Measurements from ENCODE around the gene PLCB4. TPM values are rescaled to one million over a fixed set of nuclear protein-coding genes. Genes with fewer than 3 reads are reported as not detected.

The PLCB4 gene
- polyA plus RNA-seq, 3 donors = 12.7 to 18.2 (median 14.8) TPM

- DNase-seq (ENCODE audit: extremely low read depth in 1 of 11, low read depth in 9 of 11, low spot score in 4 of 11) = no peak
Observed at GRCh38 chr20:9200620-9201019, 131.7 kb downstream of the PLCB4 start.

DNA sequence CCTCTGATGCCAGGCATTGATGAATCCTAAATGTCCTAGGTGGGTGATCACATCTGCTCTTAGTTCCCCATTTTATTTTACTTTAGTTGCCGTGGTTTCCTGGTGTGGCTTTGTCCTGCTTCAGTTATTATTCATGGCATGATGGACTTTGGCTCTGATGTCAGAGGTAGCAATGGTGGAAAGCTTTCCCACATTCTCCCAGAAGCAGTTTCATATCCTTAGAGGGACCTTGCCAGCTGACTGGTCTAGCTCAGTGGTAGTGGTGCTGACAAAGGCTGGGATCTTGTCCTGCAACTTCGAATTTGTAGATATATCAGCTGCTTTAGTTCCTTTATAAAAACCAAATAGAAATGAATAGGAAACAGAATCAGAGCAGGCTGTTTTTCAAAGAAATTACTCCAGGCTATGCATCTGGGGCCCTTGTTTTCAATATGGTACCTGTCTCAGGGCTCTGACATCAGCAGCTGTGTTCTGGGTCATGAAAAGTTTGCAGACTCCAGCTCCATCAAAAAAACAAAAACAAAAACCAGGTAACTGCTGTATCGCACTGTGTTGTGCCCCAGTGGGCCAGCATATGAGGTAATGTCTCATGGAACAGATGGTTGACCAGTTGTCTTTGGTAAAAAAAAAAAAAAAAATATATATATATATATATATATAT lies 133.7 kb downstream of the PLCB4 start:
- DNase-seq (ENCODE audit: extremely low read depth in 1 of 11, low read depth in 9 of 11, low spot score in 4 of 11) = no peak

- no peak for DNase-seq (ENCODE audit: extremely low read depth in 1 of 11, low read depth in 9 of 11, low spot score in 4 of 11)
Observed at GRCh38 chr20:9203081-9203447, 134.2 kb downstream of the PLCB4 start.

DNA sequence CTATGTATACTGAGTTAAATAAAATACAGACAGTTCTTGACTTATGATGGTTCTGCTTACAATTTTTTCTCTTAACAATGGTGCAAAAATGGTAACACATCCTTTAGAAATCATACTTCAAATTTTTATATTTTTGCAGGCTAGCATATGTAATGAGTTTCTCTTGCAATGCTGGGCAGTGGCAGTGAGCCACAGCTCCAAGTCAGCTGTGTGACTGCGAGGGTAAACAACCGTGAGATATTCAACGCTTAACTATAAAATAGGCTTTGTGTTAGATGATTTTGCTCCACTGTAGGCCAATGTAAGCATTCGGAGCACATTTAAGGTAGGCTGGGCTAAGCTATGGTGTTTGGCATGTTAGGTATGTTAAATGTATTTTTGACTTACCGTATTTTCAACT lies 136.1 kb downstream of the PLCB4 start:
- DNase-seq (ENCODE audit: extremely low read depth in 1 of 11, low read depth in 9 of 11, low spot score in 4 of 11) = no peak

DNA sequence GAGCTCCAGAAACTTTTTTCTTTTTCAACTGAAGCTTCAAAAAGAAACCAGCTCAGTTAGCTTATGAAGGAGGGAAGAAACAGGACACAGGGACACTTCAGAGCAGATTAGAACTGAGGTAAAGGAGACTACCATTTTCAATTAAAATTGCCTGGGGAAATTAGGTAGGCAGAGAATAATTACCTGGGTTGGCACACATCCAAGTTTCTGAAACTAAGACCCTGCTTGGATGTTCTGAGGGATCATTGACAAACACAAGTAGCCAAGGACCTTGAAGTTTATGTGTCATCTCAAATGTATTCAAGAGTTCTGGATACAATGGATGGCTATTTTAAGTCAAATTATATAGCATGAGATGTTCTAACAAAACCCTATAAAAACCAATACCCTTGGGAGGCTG lies 137.6 kb downstream of the PLCB4 start:
- DNase-seq (ENCODE audit: extremely low read depth in 1 of 11, low read depth in 9 of 11, low spot score in 4 of 11) = no peak

DNA sequence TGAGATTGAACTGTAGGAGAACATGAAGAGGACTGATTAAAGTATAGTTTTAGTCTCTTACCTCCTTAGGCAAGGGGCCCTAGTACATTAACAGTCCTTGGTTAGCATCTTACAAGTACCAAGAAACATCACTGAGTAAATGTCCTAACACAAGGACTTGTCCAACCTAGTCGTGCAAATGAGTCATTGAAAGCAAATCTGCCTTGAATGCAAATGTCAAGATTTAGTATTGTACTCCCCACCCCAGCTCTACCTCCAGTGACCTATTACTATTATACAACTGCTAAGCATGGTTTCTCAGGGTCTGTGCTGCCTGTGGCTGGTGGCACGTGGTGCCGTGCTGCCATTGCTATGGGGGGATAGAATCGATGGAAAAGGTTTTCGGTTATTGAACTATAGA lies 138.4 kb downstream of the PLCB4 start:
- no peak for DNase-seq (ENCODE audit: extremely low read depth in 1 of 11, low read depth in 9 of 11, low spot score in 4 of 11)

DNA sequence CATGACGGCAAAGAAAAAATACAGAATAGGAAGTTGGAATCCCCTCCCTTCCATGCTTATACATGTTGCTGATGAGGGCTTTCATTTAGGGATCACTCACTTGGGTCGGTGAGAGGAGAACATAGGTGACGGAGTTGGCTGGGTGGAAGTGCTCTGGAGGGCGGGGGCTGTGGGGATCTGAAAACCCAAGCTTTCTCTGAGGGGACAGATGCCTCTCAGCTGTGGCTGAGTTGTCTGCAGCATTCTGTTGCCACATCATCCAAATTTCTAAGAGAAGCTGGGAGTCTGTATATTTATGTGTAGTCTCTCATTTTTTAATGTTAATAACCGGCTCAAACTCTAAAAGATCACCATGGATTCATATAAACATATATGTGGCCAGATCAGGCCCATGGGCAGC lies 141.5 kb downstream of the PLCB4 start:
- DNase-seq (ENCODE audit: extremely low read depth in 1 of 11, low read depth in 9 of 11, low spot score in 4 of 11) = no peak

- DNase-seq (ENCODE audit: extremely low read depth in 1 of 11, low read depth in 9 of 11, low spot score in 4 of 11) = no peak
Observed at GRCh38 chr20:9211016-9211760, 142.3 kb downstream of the PLCB4 start.

DNA sequence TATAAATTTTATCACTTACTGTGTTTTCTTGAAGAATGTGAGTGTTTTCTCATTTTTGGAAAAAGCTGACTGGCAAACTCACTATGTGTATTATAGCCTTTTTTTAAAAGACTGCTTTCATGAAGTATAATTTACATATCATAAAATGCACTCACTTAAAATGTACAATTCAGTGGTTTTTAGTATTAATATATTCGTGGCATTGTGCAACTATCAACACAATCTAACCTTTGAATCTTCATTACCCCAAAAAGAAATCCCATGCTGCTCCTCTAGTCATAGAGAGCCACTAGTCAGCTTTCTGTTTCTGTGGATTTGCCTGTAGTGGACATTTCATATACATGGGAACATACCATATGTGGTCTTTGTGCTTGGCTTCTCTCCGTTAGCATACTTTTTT lies 143.8 kb downstream of the PLCB4 start:
- DNase-seq (ENCODE audit: extremely low read depth in 1 of 11, low read depth in 9 of 11, low spot score in 4 of 11) = no peak

DNA sequence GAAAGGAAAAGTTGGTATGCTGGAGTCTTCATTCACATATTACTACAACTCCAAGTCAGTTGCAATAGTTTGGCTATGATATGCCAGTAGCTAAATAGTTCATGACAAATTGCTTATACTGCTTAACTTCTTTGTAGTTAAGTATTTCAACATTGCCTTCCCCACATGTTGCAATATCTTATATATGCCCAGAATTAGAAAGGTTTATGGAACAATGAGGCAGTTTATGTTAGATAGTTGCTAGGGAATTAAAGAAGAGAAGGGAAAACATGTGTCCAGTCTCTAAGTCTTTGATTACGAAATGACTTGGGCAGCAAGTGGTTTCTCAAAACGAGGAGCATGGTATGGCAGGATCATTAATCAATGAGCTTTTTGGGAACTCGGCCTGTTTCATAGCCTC lies 145.8 kb downstream of the PLCB4 start:
- no peak for DNase-seq (ENCODE audit: extremely low read depth in 1 of 11, low read depth in 9 of 11, low spot score in 4 of 11)

- DNase-seq (ENCODE audit: extremely low read depth in 1 of 11, low read depth in 9 of 11, low spot score in 4 of 11) = no peak
Observed at GRCh38 chr20:9215539-9215938, 146.7 kb downstream of the PLCB4 start.

GRCh38 chr20:9218531-9218961 lies 149.7 kb downstream of the PLCB4 start:
- peak in 1 of 11 donors; percentile 2 for DNase-seq (ENCODE audit: extremely low read depth in 1 of 11, low read depth in 9 of 11, low spot score in 4 of 11)

DNA sequence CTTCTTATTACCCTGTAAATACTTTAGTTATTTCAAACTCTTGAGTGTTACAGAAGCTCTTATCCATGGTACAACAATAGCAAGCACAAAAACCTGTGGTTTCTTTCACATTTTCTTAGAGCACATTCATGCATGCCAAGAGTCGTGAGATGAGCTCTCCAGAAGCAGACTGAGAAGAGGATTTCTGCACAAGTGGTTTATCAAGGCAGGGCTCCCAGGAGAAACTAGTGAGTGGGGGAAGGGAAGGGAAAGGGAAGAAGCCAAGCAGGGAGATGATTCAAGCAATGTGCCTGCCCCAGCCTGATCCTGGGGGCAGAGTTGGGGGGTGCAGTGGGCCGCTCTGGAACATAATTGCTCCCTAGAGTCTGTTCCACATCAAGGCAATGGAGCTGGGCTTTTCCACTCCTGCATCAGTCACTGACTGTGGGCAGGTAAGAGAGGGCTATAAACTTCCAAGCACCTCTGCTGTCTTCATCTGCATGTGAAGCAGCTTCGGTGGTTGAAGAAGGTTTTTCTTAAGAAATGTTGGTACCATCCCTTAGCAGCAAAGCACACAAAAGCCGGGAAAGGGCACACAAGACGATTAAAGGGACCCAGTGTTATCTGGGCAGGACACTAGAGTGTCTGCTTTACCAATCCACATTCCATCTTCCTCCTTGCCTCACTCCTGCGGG lies 152.1 kb downstream of the PLCB4 start:
- DNase-seq (ENCODE audit: extremely low read depth in 1 of 11, low read depth in 9 of 11, low spot score in 4 of 11) = no peak

- no peak for DNase-seq (ENCODE audit: extremely low read depth in 1 of 11, low read depth in 9 of 11, low spot score in 4 of 11)
Observed at GRCh38 chr20:9223296-9223695, 154.4 kb downstream of the PLCB4 start.

DNA sequence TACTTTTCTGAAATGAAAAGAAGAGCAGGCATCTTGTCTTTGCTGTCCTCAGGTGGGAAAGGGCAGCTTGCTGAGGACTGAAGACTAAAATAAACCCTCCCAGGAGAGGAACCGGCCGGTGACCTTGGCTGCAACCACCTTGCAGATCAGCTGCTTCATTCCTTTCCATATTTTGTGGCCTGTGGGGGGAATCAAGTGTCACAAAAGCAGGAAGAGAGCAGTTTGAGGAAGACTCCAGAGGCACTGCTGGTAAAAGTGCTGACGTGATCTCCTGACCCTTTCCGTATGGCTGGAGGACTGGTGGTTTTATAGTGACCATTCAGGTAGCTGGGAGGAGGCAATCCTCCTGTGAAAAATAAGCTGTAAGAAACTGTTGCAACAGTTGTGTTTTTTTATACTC lies 157.0 kb downstream of the PLCB4 start:
- no peak for DNase-seq (ENCODE audit: extremely low read depth in 1 of 11, low read depth in 9 of 11, low spot score in 4 of 11)

DNA sequence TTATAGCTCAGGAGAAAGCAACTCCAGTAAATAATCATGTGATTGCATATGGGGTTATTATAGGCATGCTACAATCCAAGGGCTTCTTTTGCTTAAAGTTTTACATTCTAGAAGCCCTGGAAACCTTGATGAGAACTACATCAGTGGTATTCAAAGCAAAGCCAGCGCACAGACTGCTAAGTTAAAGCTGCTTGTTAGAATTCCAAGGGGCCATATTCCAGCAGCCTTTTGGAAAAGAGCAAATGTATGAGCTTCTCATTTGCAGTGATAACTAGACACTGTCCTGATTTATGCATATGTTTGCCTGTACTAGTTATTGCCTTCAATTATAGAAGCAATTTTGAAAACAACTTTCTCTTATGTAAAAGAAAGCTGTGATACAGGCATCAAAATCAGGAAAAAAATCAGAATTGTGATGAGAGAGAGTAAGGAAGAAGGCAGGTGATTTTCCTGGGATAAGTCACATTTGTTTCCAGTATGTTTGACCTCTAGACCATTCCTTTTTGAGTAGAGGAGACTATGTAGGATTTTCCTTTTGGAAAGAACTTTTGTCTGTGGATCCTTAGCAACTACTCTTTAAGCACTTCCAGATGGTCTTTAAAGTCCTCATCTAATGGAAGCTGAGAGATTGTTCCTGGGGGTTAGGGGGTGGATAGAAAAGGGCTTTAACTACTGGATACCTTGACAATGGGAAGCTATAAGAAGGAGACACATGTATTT lies 159.2 kb downstream of the PLCB4 start:
- no peak for DNase-seq (ENCODE audit: extremely low read depth in 1 of 11, low read depth in 9 of 11, low spot score in 4 of 11)

DNA sequence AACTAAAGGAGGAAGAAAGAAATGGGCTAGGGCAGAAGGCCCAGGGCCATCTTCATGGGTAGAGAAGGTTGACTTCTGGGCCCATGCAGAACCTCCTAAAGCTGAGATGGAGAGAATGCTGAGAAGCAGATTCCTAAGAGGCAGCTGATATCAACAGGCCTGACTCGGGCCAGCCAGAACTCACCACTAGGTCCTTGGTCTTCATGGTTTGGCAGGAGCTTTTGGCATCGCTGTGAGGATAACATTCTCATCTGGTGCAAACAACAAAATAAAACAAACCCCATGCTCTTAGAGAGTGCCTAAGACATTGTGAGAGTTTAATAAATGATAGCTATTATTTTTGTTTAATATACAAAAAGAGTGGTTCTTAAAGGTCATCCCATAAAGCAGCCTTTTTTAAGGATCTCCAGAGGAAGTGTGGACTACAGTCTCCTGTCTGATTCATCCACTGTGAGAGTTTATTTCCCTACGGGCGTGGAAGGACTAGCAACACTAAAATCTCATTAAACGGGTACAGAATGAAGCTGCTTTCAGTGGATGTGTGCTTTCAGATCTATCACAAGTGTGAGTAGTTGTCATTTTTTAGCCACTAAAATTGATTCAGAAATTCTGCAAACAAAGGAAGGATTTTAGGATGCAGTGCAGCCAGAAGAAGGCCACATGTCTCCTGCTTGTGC lies 160.0 kb downstream of the PLCB4 start:
- no peak for DNase-seq (ENCODE audit: extremely low read depth in 1 of 11, low read depth in 9 of 11, low spot score in 4 of 11)

GRCh38 chr20:9230406-9230805 lies 161.5 kb downstream of the PLCB4 start:
- no peak for DNase-seq (ENCODE audit: extremely low read depth in 1 of 11, low read depth in 9 of 11, low spot score in 4 of 11)

- DNase-seq (ENCODE audit: extremely low read depth in 1 of 11, low read depth in 9 of 11, low spot score in 4 of 11) = no peak
Observed at GRCh38 chr20:9233804-9234203, 164.9 kb downstream of the PLCB4 start.
